Measurements from ENCODE around the gene SKA1. TPM values are rescaled to one million over a fixed set of nuclear protein-coding genes. Genes with fewer than 3 reads are reported as not detected.

SKA1 gene
- total RNA-seq, 1 experiment from 2014 or later = 20.6 TPM

GRCh38 chr18:50374220-50374752 lies 560 bp upstream of the SKA1 start:
- H3K36me3 Mint-ChIP-seq (ENCODE audit: insufficient read depth in 1 of 3, low read depth in 3 of 3) = peaks cover 4 to 25% (median 5%) of the 10 kb centered on the region in 3 experiments
- Histone ChIP-seq H2BK12ac (ENCODE audit: insufficient read length, low read depth, low read length) (no peak overlapping the region), H2AK5ac (ENCODE audit: insufficient read length, low read length) (no peak overlapping the region), H3K4ac (ENCODE audit: low read depth, low read length) (no peak overlapping the region), H4K5ac (ENCODE audit: insufficient read length, low read depth, low read length) (no peak overlapping the region), H4K91ac (ENCODE audit: insufficient read length, low read depth, low read length) (no peak overlapping the region), H3T11ph (ENCODE audit: low read length) (no peak overlapping the region), H2BK15ac (ENCODE audit: low read depth, low read length) (no peak overlapping the region), H3K18ac (ENCODE audit: insufficient read length, low read depth, low read length) (peak overlapping the region; percentile 70), H4K8ac (replicated peaks; ENCODE audit: insufficient read length, low read depth, low read length) (no peak overlapping the region), H2BK20ac (ENCODE audit: low read depth, low read length, poor library complexity, severe bottlenecking) (no peak overlapping the region), H2BK5ac (ENCODE audit: insufficient read length, low read length) (no peak overlapping the region), H3K9ac (ENCODE audit: extremely low read depth, insufficient read length, low read length) (peak overlapping the region; percentile 61), H3K79me1 (ENCODE audit: insufficient read depth, low read depth, low read length, poor library complexity, severe bottlenecking) (no peaks in the 10 kb centered on the region), H3K4me1 (ENCODE audit: insufficient read depth, low read length) (no peaks in the 10 kb centered on the region), H3K27me3 (ENCODE audit: insufficient read depth, low read length) (no peaks in the 10 kb centered on the region), H3K4me2 (ENCODE audit: insufficient read depth, insufficient read length, low read length) (peak overlapping the region; percentile 75), H3K23ac (ENCODE audit: insufficient read length, low read depth, low read length) (no peak overlapping the region), H3K56ac (ENCODE audit: insufficient read length, low read depth, low read length) (no peak overlapping the region), H2AFZ (ENCODE audit: low read length) (peak overlapping the region; percentile 80), H4K20me1 (ENCODE audit: control insufficient read depth, insufficient read depth, insufficient read length) (no peaks in the 10 kb centered on the region), H3K27ac (ENCODE audit: insufficient read length, low read depth, low read length) (no peak overlapping the region), H3K14ac (ENCODE audit: insufficient read depth, low read length) (no peak overlapping the region), H3K23me2 (ENCODE audit: insufficient read length, low read depth, low read length, poor library complexity, severe bottlenecking) (peaks cover 4% of the 10 kb centered on the region), H2BK120ac (ENCODE audit: low read depth, low read length, poor library complexity, severe bottlenecking) (peak overlapping the region; percentile 19), H3K9me3 (ENCODE audit: control insufficient read depth, low read depth, low read length) (no peaks in the 10 kb centered on the region), H3K79me2 (ENCODE audit: insufficient read depth, low read length) (no peaks in the 10 kb centered on the region)
- DNase-seq = no peak
- no CpG with 5 or more reads among the region's 8 CpGs for WGBS (ENCODE audit: extremely low coverage, insufficient read length, low lambda C conversion rate)
- TF ChIP-seq CTCF (conservative IDR thresholded peaks at IDR 0.05) = no peak
- peaks cover 2% of the 10 kb centered on the region; the same call in 1 of the 2 replicates for H3K27me3 Mint-ChIP-seq (ENCODE audit: low read depth)
- peak overlapping the region; percentile 87 to 90 for H3K4me3 Mint-ChIP-seq
- H3K27ac Mint-ChIP-seq = peak overlapping the region; percentile 59 to 96 (median 96); a peak in 5 of 7 replicates
- H3K4me1 Mint-ChIP-seq = peaks cover 20% of the 10 kb centered on the region in 2 experiments
- peaks cover 18 to 22% of the 10 kb centered on the region in 2 experiments for H3K9me3 Mint-ChIP-seq
